ENCODE measurements around the gene PLP1. TPM values are rescaled to one million over a fixed set of nuclear protein-coding genes. Genes with fewer than 3 reads are reported as not detected.

PLP1 gene
- not detected in 2 replicates for total RNA-seq

DNA sequence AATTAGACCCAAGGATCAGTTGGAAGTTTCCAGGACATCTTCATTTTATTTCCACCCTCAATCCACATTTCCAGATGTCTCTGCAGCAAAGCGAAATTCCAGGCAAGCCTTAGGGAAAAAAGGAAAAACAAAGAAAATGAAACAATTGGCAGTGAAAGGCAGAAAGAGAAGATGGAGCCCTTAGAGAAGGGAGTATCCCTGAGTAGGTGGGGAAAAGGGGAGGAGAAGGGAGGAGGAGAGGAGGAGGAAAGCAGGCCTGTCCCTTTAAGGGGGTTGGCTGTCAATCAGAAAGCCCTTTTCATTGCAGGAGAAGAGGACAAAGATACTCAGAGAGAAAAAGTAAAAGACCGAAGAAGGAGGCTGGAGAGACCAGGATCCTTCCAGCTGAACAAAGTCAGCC lies at the start of gene PLP1:
PLP1 (plus strand) TSS at position 295 of the 400 bp plus-strand sequence. CDS start 156 bp downstream, outside the sequence.

GRCh38 chrX:103831803-103832544 lies 55.3 kb downstream of the PLP1 start, which contains the start of gene RAB9B:
TSS of gene RAB9B (minus strand) at chrX:103832257. CDS start at chrX:103825784, 6,473 bp downstream.

Other genes with a start within 250 kb of the PLP1 start
- gene TCEAL4, start 191.3 kb upstream of the PLP1 start, total RNA-seq, result 47.2 and 56.4 TPM in 2 replicates
- gene TCEAL3, start 168.9 kb upstream of the PLP1 start, total RNA-seq, result 15.8 and 16.3 TPM in 2 replicates
- gene TCEAL1, start 147.9 kb upstream of the PLP1 start, total RNA-seq, result 12.6 and 18.1 TPM in 2 replicates
- 852 and 886 TPM in 2 replicates for gene MORF4L2, start 90.1 kb upstream of the PLP1 start, total RNA-seq
- not detected in 2 replicates for gene TMEM31, start 65.9 kb upstream of the PLP1 start, total RNA-seq
- gene RAB9B, start 55.4 kb downstream of the PLP1 start, total RNA-seq, result 0.78 and 1.5 TPM in 2 replicates
- 1.2 and 4.8 TPM in 2 replicates for gene TMSB15B, start 185.8 kb downstream of the PLP1 start, total RNA-seq
- gene H2BW1, start 236.9 kb downstream of the PLP1 start, total RNA-seq, result not detected in 2 replicates

All from smooth muscle cell of the umbilical artery (primary cell).